IMR-90 (cell line): Measurements from ENCODE around the gene KTN1.

Experiments used
- BHLHE40 ChIP-seq: fragments of 150-350 bp; IDR thresholded peaks from 2 replicates; pipeline ENCODE4 v1.6.1; 2016; ENCODE audit warnings: mild to moderate bottlenecking, low read depth, low read length
- CEBPB ChIP-seq: IDR thresholded peaks from 2 replicates; pipeline ENCODE4 v1.6.1; 2012; ENCODE audit warnings: low read depth, low read length, improper control_type of control experiment
- FOS ChIP-seq: fragments of 150-350 bp; IDR thresholded peaks from 2 replicates; pipeline ENCODE4 v1.6.1; 2016; ENCODE audit warnings: low read depth, low read length
- MAFK ChIP-seq: IDR thresholded peaks from 2 replicates; pipeline ENCODE4 v1.6.1; 2012; ENCODE audit warnings: low read depth, low read length, improper control_type of control experiment
- MAZ ChIP-seq: IDR thresholded peaks from 2 replicates; pipeline ENCODE4 v1.6.1; 2012; ENCODE audit warnings: low read depth, mild to moderate bottlenecking, low read length, improper control_type of control experiment, moderate library complexity, borderline replicate concordance
- MXI1 ChIP-seq: IDR thresholded peaks from 2 replicates; pipeline ENCODE4 v1.6.1; 2012; ENCODE audit warnings: low read depth, mild to moderate bottlenecking, low read length, moderate library complexity, borderline replicate concordance
- POLR2A ChIP-seq: IDR thresholded peaks from 2 replicates; pipeline ENCODE4 v1.6.1; 2012; ENCODE audit warnings: mild to moderate bottlenecking, low read depth, low read length
- RAD21 ChIP-seq: IDR thresholded peaks from 2 replicates; pipeline ENCODE4 v1.6.1; 2012; ENCODE audit warnings: low read length, improper control_type of control experiment
- RCOR1 ChIP-seq: IDR thresholded peaks from 2 replicates; pipeline ENCODE4 v1.6.1; 2012; ENCODE audit warnings: mild to moderate bottlenecking, low read length, improper control_type of control experiment; ENCODE audit not compliant: insufficient replicate concordance
- RFX5 ChIP-seq: IDR thresholded peaks from 2 replicates; pipeline ENCODE4 v1.8.0; 2012; ENCODE audit warnings: low read depth, mild to moderate bottlenecking, low read length, moderate library complexity
- SMC3 ChIP-seq: fragments of 150-350 bp; IDR thresholded peaks from 2 replicates; pipeline ENCODE4 v1.6.1; 2016; ENCODE audit warnings: low read depth, mild to moderate bottlenecking, antibody characterized with exemption, low read length, moderate library complexity
- USF2 ChIP-seq: fragments of 150-350 bp; IDR thresholded peaks from 2 replicates; pipeline ENCODE4 v1.6.1; 2017; ENCODE audit warnings: mild to moderate bottlenecking, antibody characterized with exemption, low read length, low read depth
- TF ChIP-seq, protein P1 (sequence below): conservative IDR thresholded peaks from 2 replicates; pipeline ENCODE4 v1.5.1; 2012; ENCODE audit warnings: mild to moderate bottlenecking, low read depth, low read length, improper control_type of control experiment
- TF ChIP-seq, protein P2 (sequence below): fragments of 150-350 bp; IDR thresholded peaks from 2 replicates; pipeline ENCODE4 v1.6.1; 2016; ENCODE audit warnings: low read depth, mild to moderate bottlenecking, low read length, moderate library complexity, borderline replicate concordance

GRCh38 chr14:55599250-55599879, 19.4 kb downstream of the KTN1 start:
- TF ChIP-seq RAD21 = no peak
- TF ChIP-seq, protein P1, sequence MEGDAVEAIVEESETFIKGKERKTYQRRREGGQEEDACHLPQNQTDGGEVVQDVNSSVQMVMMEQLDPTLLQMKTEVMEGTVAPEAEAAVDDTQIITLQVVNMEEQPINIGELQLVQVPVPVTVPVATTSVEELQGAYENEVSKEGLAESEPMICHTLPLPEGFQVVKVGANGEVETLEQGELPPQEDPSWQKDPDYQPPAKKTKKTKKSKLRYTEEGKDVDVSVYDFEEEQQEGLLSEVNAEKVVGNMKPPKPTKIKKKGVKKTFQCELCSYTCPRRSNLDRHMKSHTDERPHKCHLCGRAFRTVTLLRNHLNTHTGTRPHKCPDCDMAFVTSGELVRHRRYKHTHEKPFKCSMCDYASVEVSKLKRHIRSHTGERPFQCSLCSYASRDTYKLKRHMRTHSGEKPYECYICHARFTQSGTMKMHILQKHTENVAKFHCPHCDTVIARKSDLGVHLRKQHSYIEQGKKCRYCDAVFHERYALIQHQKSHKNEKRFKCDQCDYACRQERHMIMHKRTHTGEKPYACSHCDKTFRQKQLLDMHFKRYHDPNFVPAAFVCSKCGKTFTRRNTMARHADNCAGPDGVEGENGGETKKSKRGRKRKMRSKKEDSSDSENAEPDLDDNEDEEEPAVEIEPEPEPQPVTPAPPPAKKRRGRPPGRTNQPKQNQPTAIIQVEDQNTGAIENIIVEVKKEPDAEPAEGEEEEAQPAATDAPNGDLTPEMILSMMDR = no peak
- TF ChIP-seq POLR2A = no peak
- no peak for TF ChIP-seq USF2
- no peak for TF ChIP-seq CEBPB
- TF ChIP-seq BHLHE40 = no peak
- TF ChIP-seq, protein P2, sequence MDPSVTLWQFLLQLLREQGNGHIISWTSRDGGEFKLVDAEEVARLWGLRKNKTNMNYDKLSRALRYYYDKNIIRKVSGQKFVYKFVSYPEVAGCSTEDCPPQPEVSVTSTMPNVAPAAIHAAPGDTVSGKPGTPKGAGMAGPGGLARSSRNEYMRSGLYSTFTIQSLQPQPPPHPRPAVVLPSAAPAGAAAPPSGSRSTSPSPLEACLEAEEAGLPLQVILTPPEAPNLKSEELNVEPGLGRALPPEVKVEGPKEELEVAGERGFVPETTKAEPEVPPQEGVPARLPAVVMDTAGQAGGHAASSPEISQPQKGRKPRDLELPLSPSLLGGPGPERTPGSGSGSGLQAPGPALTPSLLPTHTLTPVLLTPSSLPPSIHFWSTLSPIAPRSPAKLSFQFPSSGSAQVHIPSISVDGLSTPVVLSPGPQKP = no peak
- TF ChIP-seq MXI1 = no peak
- no peak for TF ChIP-seq MAZ
- TF ChIP-seq RCOR1 = no peak
- TF ChIP-seq SMC3 = no peak
- no peak for TF ChIP-seq RFX5
- no peak for TF ChIP-seq MAFK
- TF ChIP-seq FOS = no peak
